OCI-LY1 (cell line): ENCODE data around the gene UNC13C.

Experiments used
- H2AFZ ChIP-seq: fragments of 200-600 bp; sonication (generic), shearing (Covaris generic); 2 replicates; pipeline ENCODE4 v1.6.0; 2014; ENCODE audit warnings: antibody characterized with exemption, mild to moderate bottlenecking, low read length
- H3F3A ChIP-seq: fragments of 200-600 bp; sonication (generic), shearing (Covaris generic); 2 replicates; pipeline ENCODE4 v1.6.0; 2014; ENCODE audit warnings: mild to moderate bottlenecking, antibody characterized with exemption, low read length, moderate library complexity; ENCODE audit not compliant: insufficient read depth
- H3K27ac ChIP-seq: fragments of 200-600 bp; sonication (generic); 2 replicates; pipeline ENCODE4 v1.5.1; 2014; ENCODE audit warnings: low read length, mixed run types, mild to moderate bottlenecking, low read depth; ENCODE audit not compliant: poor library complexity, severe bottlenecking
- H3K27me3 ChIP-seq: fragments of 200-600 bp; sonication (generic); 2 replicates; pipeline ENCODE4 v1.6.0; 2014; ENCODE audit warnings: antibody characterized with exemption, mild to moderate bottlenecking, low read length, moderate library complexity; ENCODE audit not compliant: insufficient read depth
- H3K36me3 ChIP-seq: fragments of 200-600 bp; sonication (generic); 2 replicates; pipeline ENCODE4 v1.6.1; 2014; ENCODE audit warnings: mild to moderate bottlenecking, antibody characterized with exemption, low read length, moderate library complexity, mixed read lengths; ENCODE audit not compliant: insufficient read depth
- H3K4me1 ChIP-seq: fragments of 200-600 bp; sonication (generic); 2 replicates; pipeline ENCODE4 v1.5.1; 2014; ENCODE audit warnings: mild to moderate bottlenecking, low read length, moderate library complexity; ENCODE audit not compliant: insufficient read depth, severe bottlenecking
- H3K4me2 ChIP-seq: fragments of 200-600 bp; sonication (generic), shearing (Covaris generic); 2 replicates; pipeline ENCODE4 v1.6.1; 2014; ENCODE audit warnings: low read length
- H3K4me3 ChIP-seq: fragments of 200-600 bp; sonication (generic); 2 replicates; pipeline ENCODE4 v1.5.1; 2014; ENCODE audit warnings: low read length, low read depth, mild to moderate bottlenecking, mixed read lengths; ENCODE audit not compliant: poor library complexity, severe bottlenecking
- H3K79me2 ChIP-seq: fragments of 200-600 bp; shearing (Covaris generic); 2 replicates; pipeline ENCODE4 v1.6.1; 2016; ENCODE audit warnings: mixed run types, low read length, mixed read lengths; ENCODE audit not compliant: insufficient read depth
- H3K9ac ChIP-seq: fragments of 200-600 bp; sonication (generic), shearing (Covaris generic); 2 replicates; pipeline ENCODE4 v1.6.1; 2014; ENCODE audit warnings: mild to moderate bottlenecking, low read length, mixed read lengths
- H3K9me2 ChIP-seq: fragments of 200-600 bp; sonication (generic), shearing (Covaris generic); 2 replicates; pipeline ENCODE4 v1.6.1; 2014; ENCODE audit warnings: low read depth, mild to moderate bottlenecking, low read length, mixed read lengths
- H3K9me3 ChIP-seq: fragments of 200-600 bp; shearing (Covaris generic); 2 replicates; pipeline ENCODE4 v1.6.1; 2014; ENCODE audit warnings: low read length, mixed read lengths
- H4K20me1 ChIP-seq: fragments of 200-600 bp; sonication (generic), shearing (Covaris generic); 2 replicates; pipeline ENCODE4 v1.6.0; 2016; ENCODE audit warnings: mild to moderate bottlenecking, low read length; ENCODE audit not compliant: insufficient read depth
- EZH2 ChIP-seq: fragments of 200-600 bp; sonication (generic), shearing (Covaris generic); IDR thresholded peaks from 2 replicates; pipeline ENCODE4 v1.8.0; 2017; ENCODE audit warnings: borderline replicate concordance, mixed run types, mild to moderate bottlenecking, antibody characterized with exemption, low read length, moderate library complexity, mixed read lengths
- TF ChIP-seq, protein P1 (sequence below): fragments of 200-600 bp; sonication (generic), shearing (Covaris generic); IDR thresholded peaks from 2 replicates; pipeline ENCODE4 v1.5.1; 2017; ENCODE audit warnings: mild to moderate bottlenecking, antibody characterized with exemption, low read length, moderate library complexity, mixed read lengths

UNC13C gene

DNA sequence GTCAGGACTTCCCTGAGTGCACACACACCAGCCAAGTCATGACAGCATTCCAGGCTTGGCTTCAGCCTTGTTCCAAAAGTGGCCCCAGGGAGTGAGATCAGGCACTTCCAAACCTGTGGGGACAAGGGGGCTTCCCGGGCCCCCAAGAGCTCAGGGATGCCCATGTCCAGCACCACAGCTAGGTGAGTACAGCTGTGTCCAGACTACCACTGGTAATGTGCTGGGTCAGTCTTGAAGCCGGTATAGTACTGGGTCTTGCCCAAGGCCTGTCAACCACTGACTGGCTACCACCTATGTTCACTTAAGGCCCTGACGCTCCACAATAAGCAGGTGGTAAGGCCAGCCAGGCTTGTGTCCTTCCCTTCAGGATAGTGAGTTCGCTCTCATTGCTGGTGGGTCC is 249.3 kb downstream of the UNC13C start:
- no peaks in the 10 kb centered on the region for H4K20me1 ChIP-seq
- no peak overlapping the region for H3K4me3 ChIP-seq
- H3K27ac ChIP-seq = no peak overlapping the region
- TF ChIP-seq, protein P1, sequence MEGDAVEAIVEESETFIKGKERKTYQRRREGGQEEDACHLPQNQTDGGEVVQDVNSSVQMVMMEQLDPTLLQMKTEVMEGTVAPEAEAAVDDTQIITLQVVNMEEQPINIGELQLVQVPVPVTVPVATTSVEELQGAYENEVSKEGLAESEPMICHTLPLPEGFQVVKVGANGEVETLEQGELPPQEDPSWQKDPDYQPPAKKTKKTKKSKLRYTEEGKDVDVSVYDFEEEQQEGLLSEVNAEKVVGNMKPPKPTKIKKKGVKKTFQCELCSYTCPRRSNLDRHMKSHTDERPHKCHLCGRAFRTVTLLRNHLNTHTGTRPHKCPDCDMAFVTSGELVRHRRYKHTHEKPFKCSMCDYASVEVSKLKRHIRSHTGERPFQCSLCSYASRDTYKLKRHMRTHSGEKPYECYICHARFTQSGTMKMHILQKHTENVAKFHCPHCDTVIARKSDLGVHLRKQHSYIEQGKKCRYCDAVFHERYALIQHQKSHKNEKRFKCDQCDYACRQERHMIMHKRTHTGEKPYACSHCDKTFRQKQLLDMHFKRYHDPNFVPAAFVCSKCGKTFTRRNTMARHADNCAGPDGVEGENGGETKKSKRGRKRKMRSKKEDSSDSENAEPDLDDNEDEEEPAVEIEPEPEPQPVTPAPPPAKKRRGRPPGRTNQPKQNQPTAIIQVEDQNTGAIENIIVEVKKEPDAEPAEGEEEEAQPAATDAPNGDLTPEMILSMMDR = no peak
- TF ChIP-seq EZH2 = no peak
- no peaks in the 10 kb centered on the region for H3K27me3 ChIP-seq
- no peaks in the 10 kb centered on the region for H3K9me2 ChIP-seq
- H3K4me2 ChIP-seq = no peak overlapping the region
- no peak overlapping the region for H3K9ac ChIP-seq
- H3K36me3 ChIP-seq = no peaks in the 10 kb centered on the region
- no peaks in the 10 kb centered on the region for H3K9me3 ChIP-seq
- H3K79me2 ChIP-seq = no peaks in the 10 kb centered on the region
- no peaks in the 10 kb centered on the region for H3F3A ChIP-seq
- H3K4me1 ChIP-seq = no peaks in the 10 kb centered on the region
- H2AFZ ChIP-seq = no peak overlapping the region

DNA sequence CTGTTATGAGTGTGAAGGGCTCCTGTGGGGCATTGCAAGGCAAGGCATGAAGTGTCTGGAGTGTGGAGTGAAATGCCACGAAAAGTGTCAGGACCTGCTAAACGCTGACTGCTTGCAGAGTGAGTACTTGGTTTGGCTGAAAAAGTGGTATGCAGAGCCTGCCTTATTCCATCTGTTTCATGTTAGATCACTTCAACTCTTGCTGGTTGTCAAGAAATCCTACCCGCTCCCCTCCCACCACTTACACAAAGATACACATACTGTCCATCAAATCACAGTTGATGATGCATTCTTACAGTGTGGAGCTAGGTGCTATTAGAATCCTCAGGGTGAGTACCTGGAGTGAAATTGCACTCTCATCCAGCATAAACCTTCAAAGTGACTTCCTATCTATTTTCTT is 272.1 kb downstream of the UNC13C start:
- Histone ChIP-seq H3K27ac (no peak overlapping the region), H2AFZ (no peak overlapping the region), H3K4me2 (no peak overlapping the region), H3K9me2 (no peaks in the 10 kb centered on the region), H3F3A (no peaks in the 10 kb centered on the region), H3K4me1 (no peaks in the 10 kb centered on the region), H3K9ac (no peak overlapping the region), H3K9me3 (no peaks in the 10 kb centered on the region), H3K27me3 (no peaks in the 10 kb centered on the region), H3K36me3 (no peaks in the 10 kb centered on the region), H3K79me2 (no peaks in the 10 kb centered on the region), H3K4me3 (no peak overlapping the region), H4K20me1 (no peaks in the 10 kb centered on the region)
- TF ChIP-seq EZH2 = no peak
- TF ChIP-seq, protein P1 = no peak

DNA sequence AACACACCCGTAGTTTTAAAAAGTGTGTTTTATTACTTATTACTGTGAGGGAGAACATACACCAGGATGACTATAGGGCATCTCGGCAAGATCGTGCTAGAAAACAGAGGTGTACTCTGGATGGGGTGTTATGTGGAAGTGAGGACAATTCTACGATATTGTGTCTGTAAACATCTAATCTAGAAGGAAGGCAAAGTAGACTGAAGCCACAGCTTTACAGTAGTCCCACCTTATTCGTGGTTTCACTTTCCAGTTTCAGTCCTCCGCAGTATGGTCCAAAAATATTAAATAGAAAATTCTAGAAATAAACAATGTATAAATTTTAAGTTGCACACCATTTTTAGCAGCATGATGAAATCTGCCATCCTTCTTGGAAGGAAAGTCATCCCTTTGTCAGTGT is 277.9 kb downstream of the UNC13C start:
- H3K4me3 ChIP-seq = no peak overlapping the region
- no peaks in the 10 kb centered on the region for H3K9me2 ChIP-seq
- no peaks in the 10 kb centered on the region for H3K27me3 ChIP-seq
- no peaks in the 10 kb centered on the region for H3K4me1 ChIP-seq
- no peaks in the 10 kb centered on the region for H4K20me1 ChIP-seq
- H3K9me3 ChIP-seq = no peaks in the 10 kb centered on the region
- no peak for TF ChIP-seq EZH2
- TF ChIP-seq, protein P1 = no peak
- no peak overlapping the region for H3K27ac ChIP-seq
- no peaks in the 10 kb centered on the region for H3K36me3 ChIP-seq
- no peaks in the 10 kb centered on the region for H3F3A ChIP-seq
- H3K79me2 ChIP-seq = no peaks in the 10 kb centered on the region
- H2AFZ ChIP-seq = no peak overlapping the region
- no peak overlapping the region for H3K4me2 ChIP-seq
- H3K9ac ChIP-seq = no peak overlapping the region
